GM18526 (cell line): ENCODE data around the gene RB1.

Experiments used
- POLR2A ChIP-seq: IDR thresholded peaks from 3 replicates; pipeline ENCODE4 v1.6.1; 2011; ENCODE audit not compliant: insufficient read length; ENCODE audit errors: extremely low read depth

RB1 gene

GRCh38 chr13:48281556-48281955, 22.0 kb upstream of the RB1 start:
- no peak for TF ChIP-seq POLR2A

DNA sequence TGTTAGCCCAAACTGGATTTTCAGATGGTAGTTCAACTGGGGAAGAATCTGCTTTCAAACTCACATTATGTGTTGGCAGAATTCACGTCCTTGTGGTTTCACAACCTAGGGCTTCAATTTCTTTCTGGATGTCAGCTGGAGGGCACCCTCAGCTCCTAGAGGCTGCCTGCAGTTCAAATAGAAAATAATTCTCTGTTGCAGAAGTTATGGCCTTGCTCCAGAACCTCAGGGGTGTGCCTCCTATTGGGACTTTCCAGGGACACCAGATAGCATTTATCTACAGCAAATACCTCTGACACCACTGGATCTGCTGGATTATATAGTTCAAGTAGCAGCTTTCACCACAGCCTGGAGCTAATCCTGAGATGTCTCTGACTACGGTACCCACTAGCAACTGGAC, 11.8 kb upstream of the RB1 start:
- TF ChIP-seq POLR2A = no peak

DNA sequence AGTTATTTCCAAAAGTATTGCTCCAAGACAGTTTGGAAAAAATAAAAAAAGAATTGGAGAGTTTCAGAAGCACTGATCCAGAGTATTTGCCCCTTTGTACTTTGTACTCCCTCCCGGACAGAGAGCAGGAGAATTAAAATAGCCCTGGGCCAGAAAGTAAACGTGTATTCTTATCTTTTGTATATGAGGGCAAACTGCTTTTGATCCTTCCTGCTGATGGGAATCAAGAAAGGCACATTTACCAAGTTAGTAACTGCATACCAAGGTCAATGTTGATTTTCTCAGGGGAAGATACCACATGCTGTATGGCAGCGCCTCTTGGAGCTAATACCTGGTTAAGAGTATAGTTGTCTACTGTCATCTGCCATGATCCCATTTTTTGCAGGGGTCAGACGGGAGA, 10.9 kb upstream of the RB1 start:
- TF ChIP-seq POLR2A = no peak

DNA sequence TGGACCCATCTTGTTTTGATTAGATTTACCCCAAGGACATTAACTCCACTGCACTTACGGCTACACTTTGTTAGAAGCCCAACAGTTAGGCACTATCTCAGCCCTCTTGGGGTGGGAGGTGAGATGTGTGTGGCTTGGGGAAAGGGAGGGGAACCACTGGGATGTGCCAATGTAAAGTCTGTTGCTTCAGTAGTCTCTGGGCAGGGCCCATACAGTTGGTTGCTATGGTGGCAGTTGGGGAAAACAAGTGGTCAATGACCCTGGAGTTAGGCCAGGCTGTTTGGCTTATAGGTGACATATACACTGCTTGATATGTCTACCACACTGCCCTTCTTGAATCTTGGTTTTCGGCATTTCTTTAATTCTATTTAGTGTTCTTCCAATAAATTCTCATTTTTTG, 8.9 kb upstream of the RB1 start:
- TF ChIP-seq POLR2A = no peak

DNA sequence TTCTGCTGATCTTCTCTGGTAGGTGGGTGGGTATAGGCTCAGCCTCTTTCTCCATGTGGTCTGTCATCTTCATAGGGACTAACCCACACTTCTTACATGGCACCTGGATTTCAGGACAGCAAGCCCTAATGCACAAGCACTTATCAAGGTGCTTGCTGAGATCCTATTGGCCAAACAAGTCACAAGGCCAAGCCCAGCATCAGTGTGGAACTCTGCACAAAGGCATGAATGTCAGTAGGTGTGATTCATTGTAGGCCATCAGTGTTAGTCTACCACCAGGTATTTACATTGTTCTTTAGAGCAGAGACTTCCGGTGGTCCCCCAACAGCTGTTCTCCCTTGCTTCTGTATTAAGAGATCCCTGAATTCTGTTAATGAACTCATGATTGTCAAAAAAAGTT, 8.3 kb upstream of the RB1 start:
- no peak for TF ChIP-seq POLR2A

GRCh38 chr13:48296528-48296927, 7.0 kb upstream of the RB1 start:
- TF ChIP-seq POLR2A = no peak

DNA sequence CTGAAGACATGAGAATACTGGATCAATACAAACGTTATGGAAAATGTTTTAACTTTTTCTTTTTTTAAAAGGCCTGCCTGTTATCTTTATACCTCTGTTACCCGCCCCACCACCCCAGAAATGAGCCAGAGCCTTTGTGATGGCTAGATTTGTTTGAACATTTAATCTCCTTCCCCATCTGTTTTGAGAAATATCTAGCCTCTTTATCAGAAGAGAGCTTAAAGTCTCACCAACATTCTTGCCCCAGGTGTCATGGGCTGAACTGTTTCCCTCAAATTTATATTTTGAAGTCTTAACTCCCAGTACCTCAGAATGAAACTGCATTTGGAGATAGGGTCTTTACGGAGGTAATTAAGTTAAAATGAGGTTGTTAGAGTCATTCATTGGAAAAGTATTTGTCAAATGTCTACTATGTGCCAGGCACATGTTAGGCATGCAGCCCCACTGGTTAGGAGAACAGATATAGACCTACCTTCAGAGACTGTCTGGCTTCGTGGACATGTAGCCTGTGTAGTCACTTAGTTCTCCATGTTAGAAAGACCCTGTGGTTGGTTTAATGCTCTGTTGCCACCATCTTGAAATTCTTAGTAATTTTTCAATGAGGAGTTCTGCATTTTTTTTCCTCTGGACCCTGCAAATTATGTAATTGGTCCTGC, 6.3 kb upstream of the RB1 start:
- TF ChIP-seq POLR2A = no peak

- no peak for TF ChIP-seq POLR2A
Observed at GRCh38 chr13:48299591-48299990, 4.0 kb upstream of the RB1 start.

GRCh38 chr13:48302871-48303358, 636 bp upstream of the RB1 start:
- no peak for TF ChIP-seq POLR2A

DNA sequence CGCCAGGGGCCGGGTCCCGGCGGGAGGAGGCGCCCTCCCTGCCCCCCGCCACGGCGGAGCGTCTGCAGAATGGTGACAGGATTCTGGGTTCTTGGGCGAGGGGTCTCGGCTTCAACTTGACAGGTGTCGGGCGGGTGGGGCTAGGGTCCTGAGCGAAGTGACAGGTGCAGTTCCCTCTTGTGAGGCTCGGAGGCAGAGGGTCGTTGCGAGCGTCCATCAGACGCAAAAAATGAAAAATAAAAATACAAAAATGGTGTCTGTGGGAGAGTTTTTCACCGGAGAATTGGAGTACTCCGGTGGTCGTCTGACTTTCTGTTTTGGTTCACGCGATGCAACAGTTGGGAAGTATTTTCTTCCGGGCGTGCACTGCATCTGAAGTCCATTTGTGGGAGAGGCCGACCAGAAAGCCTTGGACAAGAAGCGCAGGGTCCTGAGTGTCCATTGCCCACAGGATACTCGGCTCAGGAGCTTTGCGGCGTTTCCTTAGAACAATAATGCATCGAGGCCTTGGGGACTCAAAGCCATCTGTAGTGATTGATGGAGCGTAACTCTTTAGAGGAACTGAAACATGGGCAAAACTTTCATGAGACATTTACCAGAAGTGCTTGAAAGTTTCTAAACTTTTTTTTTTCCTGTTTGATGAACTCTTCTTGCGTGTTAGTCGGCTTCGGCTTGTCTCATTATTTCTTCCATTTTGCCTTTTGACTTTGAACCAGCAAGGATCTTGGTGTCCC, 759 bp downstream of the RB1 start:
- TF ChIP-seq POLR2A = peak; percentile 65

- no peak for TF ChIP-seq POLR2A
Observed at GRCh38 chr13:48311223-48311622, 7.7 kb downstream of the RB1 start.

GRCh38 chr13:48315969-48316650, 12.6 kb downstream of the RB1 start:
- no peak for TF ChIP-seq POLR2A

- TF ChIP-seq POLR2A = no peak
Observed at GRCh38 chr13:48316826-48317510, 13.4 kb downstream of the RB1 start.

- no peak for TF ChIP-seq POLR2A
Observed at GRCh38 chr13:48317511-48318376, 14.2 kb downstream of the RB1 start.

GRCh38 chr13:48318377-48318811, 14.8 kb downstream of the RB1 start:
- TF ChIP-seq POLR2A = no peak
